GM21717 (cell line): Measurements from ENCODE around the gene MGAT3.
"Not testable (repeated sequence)": the region's sequence is repeated elsewhere in the genome, so short reads cannot be mapped to it uniquely, and the experiment has no call there.

ENCODE experiments used
- ATAC-seq: cut with Tn5 transposase; IDR thresholded peaks from one replicate; pipeline ENCODE4 v1.9.1; 2021; ENCODE audit warnings: mild to moderate bottlenecking, moderate library complexity; ENCODE audit not compliant: unreplicated experiment

The MGAT3 gene

GRCh38 chr22:39488563-39489083, 31.8 kb downstream of the MGAT3 start:
- ATAC-seq = no peak

GRCh38 chr22:39489094-39490068, 32.6 kb downstream of the MGAT3 start:
- no peak for ATAC-seq

- ATAC-seq = peak; percentile 76
Measured at GRCh38 chr22:39490135-39490798, 33.5 kb downstream of the MGAT3 start.

- no peak for ATAC-seq
Measured at GRCh38 chr22:39490966-39491680, 34.3 kb downstream of the MGAT3 start.

- ATAC-seq = no peak
Measured at GRCh38 chr22:39491696-39492095, 34.9 kb downstream of the MGAT3 start.

GRCh38 chr22:39492186-39492585, 35.4 kb downstream of the MGAT3 start:
- no peak for ATAC-seq

GRCh38 chr22:39493759-39494158, 36.9 kb downstream of the MGAT3 start:
- no peak for ATAC-seq

GRCh38 chr22:39494471-39495120, 37.8 kb downstream of the MGAT3 start:
- no peak for ATAC-seq

- ATAC-seq = no peak
Measured at GRCh38 chr22:39496131-39496838, 39.5 kb downstream of the MGAT3 start.

- ATAC-seq = no peak
Measured at GRCh38 chr22:39497429-39497828, 40.6 kb downstream of the MGAT3 start.

- ATAC-seq = no peak
Measured at GRCh38 chr22:39498368-39498767, 41.6 kb downstream of the MGAT3 start.

GRCh38 chr22:39498802-39499201, 42.0 kb downstream of the MGAT3 start:
- no peak for ATAC-seq

- ATAC-seq = no peak
Measured at GRCh38 chr22:39500101-39500500, 43.3 kb downstream of the MGAT3 start.

GRCh38 chr22:39501644-39502108, 44.9 kb downstream of the MGAT3 start:
- no peak for ATAC-seq

GRCh38 chr22:39502109-39502788, 45.4 kb downstream of the MGAT3 start, which contains the start of gene MIEF1:
TSS of gene MIEF1 (plus strand) at chr22:39502290. CDS start at chr22:39511295, 9,005 bp downstream.
- ATAC-seq = peak; percentile 82

- ATAC-seq = no peak
Measured at GRCh38 chr22:39502789-39503409, 46.1 kb downstream of the MGAT3 start.

- ATAC-seq = no peak
Measured at GRCh38 chr22:39503630-39504029, 46.8 kb downstream of the MGAT3 start.

GRCh38 chr22:39504071-39504470, 47.3 kb downstream of the MGAT3 start:
- no peak for ATAC-seq

- not testable (repeated sequence) for ATAC-seq
Measured at GRCh38 chr22:39507021-39507420, 50.2 kb downstream of the MGAT3 start.
